ENCODE data around the gene NKAIN1. TPM values are rescaled to one million over a fixed set of nuclear protein-coding genes. Genes with fewer than 3 reads are reported as not detected.

Gene NKAIN1
- total RNA-seq, 2 experiments from 2014 or later: not detected

DNA sequence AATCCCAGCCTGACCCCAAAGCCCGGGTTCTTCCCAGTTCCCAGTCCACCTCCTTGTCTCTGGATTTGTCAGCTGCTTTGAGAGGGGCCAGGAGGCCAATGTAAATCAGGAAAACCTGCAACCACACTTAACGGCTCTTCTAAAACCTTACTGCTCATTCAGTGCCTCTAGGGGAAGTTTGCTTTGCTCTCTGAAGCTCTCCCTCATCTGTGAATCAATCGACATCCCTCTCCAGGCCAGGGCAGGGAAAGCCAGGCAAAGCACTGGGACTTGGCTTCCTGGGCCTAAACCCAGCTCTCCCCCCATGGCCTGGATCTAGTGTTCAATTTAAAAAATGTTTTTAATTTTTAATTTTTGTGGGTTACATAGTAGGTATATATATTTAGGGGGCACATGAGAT, 9.3 kb downstream of the NKAIN1 start:
- BruUV-seq (replicated peaks): no TSS peak
- H3K36me3 ChIP-seq (ENCODE audit: insufficient read depth, low read length): no peaks in the 10 kb centered on the region
- no peak overlapping the region for H3K27ac ChIP-seq (ENCODE audit: low read depth, low read length, poor library complexity, severe bottlenecking)
- POLR2A ChIA-PET: no interaction called here
- TF ChIP-seq, protein P1, sequence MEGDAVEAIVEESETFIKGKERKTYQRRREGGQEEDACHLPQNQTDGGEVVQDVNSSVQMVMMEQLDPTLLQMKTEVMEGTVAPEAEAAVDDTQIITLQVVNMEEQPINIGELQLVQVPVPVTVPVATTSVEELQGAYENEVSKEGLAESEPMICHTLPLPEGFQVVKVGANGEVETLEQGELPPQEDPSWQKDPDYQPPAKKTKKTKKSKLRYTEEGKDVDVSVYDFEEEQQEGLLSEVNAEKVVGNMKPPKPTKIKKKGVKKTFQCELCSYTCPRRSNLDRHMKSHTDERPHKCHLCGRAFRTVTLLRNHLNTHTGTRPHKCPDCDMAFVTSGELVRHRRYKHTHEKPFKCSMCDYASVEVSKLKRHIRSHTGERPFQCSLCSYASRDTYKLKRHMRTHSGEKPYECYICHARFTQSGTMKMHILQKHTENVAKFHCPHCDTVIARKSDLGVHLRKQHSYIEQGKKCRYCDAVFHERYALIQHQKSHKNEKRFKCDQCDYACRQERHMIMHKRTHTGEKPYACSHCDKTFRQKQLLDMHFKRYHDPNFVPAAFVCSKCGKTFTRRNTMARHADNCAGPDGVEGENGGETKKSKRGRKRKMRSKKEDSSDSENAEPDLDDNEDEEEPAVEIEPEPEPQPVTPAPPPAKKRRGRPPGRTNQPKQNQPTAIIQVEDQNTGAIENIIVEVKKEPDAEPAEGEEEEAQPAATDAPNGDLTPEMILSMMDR (conservative IDR thresholded peaks at IDR 0.05; ENCODE audit: low read length): no peak
- no peak for TF ChIP-seq EZH2phosphoT487 (IDR thresholded peaks at IDR 0.05; ENCODE audit: borderline replicate concordance, low read depth, low read length)
- H3K4me2 ChIP-seq (ENCODE audit: low read length): no peak overlapping the region
- H2AFZ ChIP-seq (ENCODE audit: low read length): no peak overlapping the region
- no peaks in the 10 kb centered on the region for H3K9me2 ChIP-seq (ENCODE audit: insufficient read depth, low read length)
- H3K4me3 ChIP-seq (ENCODE audit: low read depth, low read length, poor library complexity, severe bottlenecking): no peak overlapping the region
- no peaks in the 10 kb centered on the region for H3K9me3 ChIP-seq (ENCODE audit: low read length)
- no peaks in the 10 kb centered on the region for H3K79me2 ChIP-seq (ENCODE audit: insufficient read depth, low read depth, low read length)
- no peaks in the 10 kb centered on the region for H4K20me1 ChIP-seq (ENCODE audit: insufficient read depth, low read length)
- no peaks in the 10 kb centered on the region for H3K4me1 ChIP-seq (ENCODE audit: insufficient read depth, low read length, poor library complexity, severe bottlenecking)
- DNase-seq (ENCODE audit: low spot score): no peak
- intact Hi-C loops (cut with micrococcal nuclease; ENCODE audit: unreplicated experiment): no loop called here
- CTCF ChIA-PET (ENCODE audit: unreplicated experiment): no interaction called here

DNA sequence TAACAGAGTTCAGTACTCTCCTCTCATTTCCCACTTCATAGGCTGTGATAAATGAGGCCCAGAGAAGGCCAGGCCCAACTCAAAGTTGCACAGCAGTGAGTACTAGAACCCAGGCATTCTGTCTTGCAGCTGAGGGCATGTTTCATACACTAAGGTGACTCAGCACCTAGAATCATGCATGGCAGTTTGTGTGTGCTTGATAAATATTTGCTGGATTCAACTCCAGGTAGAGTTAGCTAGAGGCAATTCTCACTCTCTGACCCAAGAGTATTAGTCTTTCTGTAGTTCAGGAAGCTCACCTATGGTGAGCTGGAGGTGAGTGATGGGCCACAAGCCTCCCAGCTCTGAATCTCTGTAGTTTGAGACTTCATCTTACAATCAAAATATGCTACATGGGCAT, 10.7 kb downstream of the NKAIN1 start:
- no peak overlapping the region for H3K4me3 ChIP-seq (ENCODE audit: low read depth, low read length, poor library complexity, severe bottlenecking)
- no peaks in the 10 kb centered on the region for H3K9me2 ChIP-seq (ENCODE audit: insufficient read depth, low read length)
- H2AFZ ChIP-seq (ENCODE audit: low read length): no peak overlapping the region
- DNase-seq (ENCODE audit: low spot score): no peak
- CTCF ChIA-PET (ENCODE audit: unreplicated experiment): no interaction called here
- no peak overlapping the region for H3K4me2 ChIP-seq (ENCODE audit: low read length)
- no peaks in the 10 kb centered on the region for H4K20me1 ChIP-seq (ENCODE audit: insufficient read depth, low read length)
- no peaks in the 10 kb centered on the region for H3K79me2 ChIP-seq (ENCODE audit: insufficient read depth, low read depth, low read length)
- no peak overlapping the region for H3K27ac ChIP-seq (ENCODE audit: low read depth, low read length, poor library complexity, severe bottlenecking)
- TF ChIP-seq, protein P1 (conservative IDR thresholded peaks at IDR 0.05; ENCODE audit: low read length): no peak
- no peak for TF ChIP-seq EZH2phosphoT487 (IDR thresholded peaks at IDR 0.05; ENCODE audit: borderline replicate concordance, low read depth, low read length)
- no TSS peak for BruUV-seq (replicated peaks)
- POLR2A ChIA-PET: no interaction called here
- intact Hi-C loops (cut with micrococcal nuclease; ENCODE audit: unreplicated experiment): no loop called here
- no peaks in the 10 kb centered on the region for H3K9me3 ChIP-seq (ENCODE audit: low read length)
- H3K36me3 ChIP-seq (ENCODE audit: insufficient read depth, low read length): no peaks in the 10 kb centered on the region
- H3K4me1 ChIP-seq (ENCODE audit: insufficient read depth, low read length, poor library complexity, severe bottlenecking): no peaks in the 10 kb centered on the region

DNA sequence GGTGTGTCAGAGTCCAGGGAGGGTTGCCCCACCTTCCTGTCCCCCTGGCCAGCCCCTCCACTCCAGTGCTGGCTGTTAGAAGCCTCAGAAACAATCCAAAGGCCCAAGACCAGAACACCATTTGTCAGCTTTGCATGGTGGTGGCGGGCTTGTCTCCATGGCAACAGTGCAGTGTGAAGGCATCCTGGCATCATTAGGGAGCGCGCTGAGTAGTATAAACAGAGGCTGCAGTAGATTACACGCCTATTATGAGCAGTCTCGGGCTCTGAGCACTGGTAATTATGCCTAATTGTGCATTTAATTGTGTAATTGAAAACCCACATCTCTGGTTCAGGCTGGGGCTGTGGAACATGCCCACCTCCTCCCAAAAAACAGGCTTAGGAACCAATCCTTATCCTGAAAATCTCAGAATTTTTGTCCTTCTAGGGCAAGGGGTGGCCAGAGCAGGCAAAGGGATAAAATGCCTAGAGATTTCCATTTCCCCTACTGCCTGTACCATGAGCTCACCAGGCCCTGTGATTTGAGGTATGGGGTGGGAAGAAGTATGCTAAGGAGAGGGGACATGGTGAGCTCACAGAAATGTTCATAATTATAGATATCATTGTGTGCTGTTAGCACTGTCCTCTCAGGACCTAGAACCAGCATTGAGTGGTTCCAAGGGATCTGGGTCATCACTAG, 11.7 kb downstream of the NKAIN1 start:
- BruUV-seq (replicated peaks): no TSS peak
- no peak for DNase-seq (ENCODE audit: low spot score)
- H3K79me2 ChIP-seq (ENCODE audit: insufficient read depth, low read depth, low read length): no peaks in the 10 kb centered on the region
- no peaks in the 10 kb centered on the region for H4K20me1 ChIP-seq (ENCODE audit: insufficient read depth, low read length)
- ChIA-PET POLR2A (no interaction called here), CTCF (ENCODE audit: unreplicated experiment) (no interaction called here)
- H3K4me3 ChIP-seq (ENCODE audit: low read depth, low read length, poor library complexity, severe bottlenecking): no peak overlapping the region
- no peak overlapping the region for H3K27ac ChIP-seq (ENCODE audit: low read depth, low read length, poor library complexity, severe bottlenecking)
- H3K36me3 ChIP-seq (ENCODE audit: insufficient read depth, low read length): no peaks in the 10 kb centered on the region
- no peaks in the 10 kb centered on the region for H3K4me1 ChIP-seq (ENCODE audit: insufficient read depth, low read length, poor library complexity, severe bottlenecking)
- no peak overlapping the region for H3K4me2 ChIP-seq (ENCODE audit: low read length)
- H3K9me2 ChIP-seq (ENCODE audit: insufficient read depth, low read length): no peaks in the 10 kb centered on the region
- no peak for TF ChIP-seq EZH2phosphoT487 (IDR thresholded peaks at IDR 0.05; ENCODE audit: borderline replicate concordance, low read depth, low read length)
- TF ChIP-seq, protein P1 (conservative IDR thresholded peaks at IDR 0.05; ENCODE audit: low read length): no peak
- H3K9me3 ChIP-seq (ENCODE audit: low read length): no peaks in the 10 kb centered on the region
- no peak overlapping the region for H2AFZ ChIP-seq (ENCODE audit: low read length)
- intact Hi-C loops (cut with micrococcal nuclease; ENCODE audit: unreplicated experiment): no loop called here

All from OCI-LY7 (cell line).